Smooth muscle cell of the brain vasculature (primary cell): Measurements from ENCODE around the gene TMEM184A.

Experiments
- DNase-seq: peaks from one replicate; pipeline ENCODE4 v3.0.0-alpha.2; 2012; ENCODE audit warnings: low read depth, low spot score

The TMEM184A gene

GRCh38 chr7:1539181-1539881 lies 16.7 kb downstream of the TMEM184A start:
- DNase-seq = no peak

DNA sequence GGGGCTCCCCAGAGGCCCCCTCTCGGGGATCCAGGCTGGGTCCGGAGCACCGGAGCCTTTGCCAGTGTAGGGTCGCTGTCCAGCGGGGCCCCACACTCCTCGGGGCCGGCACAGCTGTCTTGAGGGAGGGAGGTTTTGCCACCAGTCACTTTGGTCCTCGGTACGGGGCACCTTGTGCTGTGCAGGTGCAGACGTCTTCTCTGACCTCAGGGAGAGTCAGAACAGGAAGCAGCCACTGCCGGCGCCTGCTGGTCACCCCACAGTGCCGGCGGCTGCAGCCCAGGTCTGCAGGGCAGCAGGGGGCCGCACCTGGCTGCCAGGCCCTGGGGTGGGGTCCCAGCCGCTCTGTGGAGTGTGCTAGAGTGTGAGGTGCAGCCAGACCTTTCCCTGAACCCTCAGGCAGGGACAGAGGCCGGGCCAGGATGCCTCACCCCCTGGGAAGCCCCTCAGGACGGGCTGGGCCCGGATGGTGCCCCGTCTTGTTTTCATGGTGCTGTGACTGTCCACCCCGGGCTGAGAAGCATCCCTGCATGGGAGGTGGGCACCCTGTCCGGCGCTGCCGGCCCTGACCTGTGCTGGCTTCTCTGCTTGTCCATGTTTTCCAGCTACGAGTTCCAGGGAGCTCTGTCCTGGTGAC lies 17.3 kb downstream of the TMEM184A start:
- DNase-seq = no peak

DNA sequence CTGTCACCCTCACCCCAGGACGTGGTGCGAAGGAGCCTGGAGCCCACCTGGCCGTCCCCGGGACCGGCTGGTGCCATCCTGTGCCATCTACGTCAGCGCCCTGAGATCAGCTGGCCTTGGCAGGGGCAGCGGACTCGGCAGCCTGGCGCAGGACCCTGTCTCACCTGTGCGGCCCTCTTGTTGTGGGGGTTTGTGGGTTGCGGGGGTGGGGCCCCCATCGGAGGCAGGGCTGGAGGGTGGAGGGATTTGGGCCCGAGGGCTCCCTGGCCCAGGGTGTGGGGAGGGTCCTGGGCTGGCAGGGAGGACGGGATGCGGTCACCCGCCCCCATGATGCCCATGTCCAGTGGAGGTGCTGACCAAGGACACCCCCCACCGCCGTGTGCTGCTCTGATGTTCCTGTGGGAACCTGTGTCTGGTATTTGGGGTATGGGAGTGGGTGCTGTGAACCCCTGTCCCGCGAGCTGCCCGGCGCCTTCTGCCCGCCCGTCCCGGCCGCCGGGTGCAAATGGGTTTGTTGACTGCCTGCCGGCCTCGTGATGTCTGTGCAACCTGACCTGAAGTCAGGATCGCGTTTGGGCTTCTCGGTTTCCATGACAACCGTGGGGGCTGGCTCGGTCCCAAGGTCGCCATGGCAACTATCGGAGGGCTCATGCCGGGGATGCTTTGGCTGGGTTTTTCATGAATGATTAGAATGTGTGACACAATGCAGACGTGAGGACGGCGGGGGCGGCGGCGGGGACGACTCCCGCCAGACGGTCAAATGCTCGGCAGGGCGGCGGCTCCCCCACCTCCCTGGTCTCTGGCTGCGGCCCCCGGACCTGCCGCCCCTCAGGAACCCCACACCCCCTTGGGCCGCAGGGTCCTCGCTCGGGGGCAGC lies 18.2 kb downstream of the TMEM184A start:
- peak; percentile 54 for DNase-seq

DNA sequence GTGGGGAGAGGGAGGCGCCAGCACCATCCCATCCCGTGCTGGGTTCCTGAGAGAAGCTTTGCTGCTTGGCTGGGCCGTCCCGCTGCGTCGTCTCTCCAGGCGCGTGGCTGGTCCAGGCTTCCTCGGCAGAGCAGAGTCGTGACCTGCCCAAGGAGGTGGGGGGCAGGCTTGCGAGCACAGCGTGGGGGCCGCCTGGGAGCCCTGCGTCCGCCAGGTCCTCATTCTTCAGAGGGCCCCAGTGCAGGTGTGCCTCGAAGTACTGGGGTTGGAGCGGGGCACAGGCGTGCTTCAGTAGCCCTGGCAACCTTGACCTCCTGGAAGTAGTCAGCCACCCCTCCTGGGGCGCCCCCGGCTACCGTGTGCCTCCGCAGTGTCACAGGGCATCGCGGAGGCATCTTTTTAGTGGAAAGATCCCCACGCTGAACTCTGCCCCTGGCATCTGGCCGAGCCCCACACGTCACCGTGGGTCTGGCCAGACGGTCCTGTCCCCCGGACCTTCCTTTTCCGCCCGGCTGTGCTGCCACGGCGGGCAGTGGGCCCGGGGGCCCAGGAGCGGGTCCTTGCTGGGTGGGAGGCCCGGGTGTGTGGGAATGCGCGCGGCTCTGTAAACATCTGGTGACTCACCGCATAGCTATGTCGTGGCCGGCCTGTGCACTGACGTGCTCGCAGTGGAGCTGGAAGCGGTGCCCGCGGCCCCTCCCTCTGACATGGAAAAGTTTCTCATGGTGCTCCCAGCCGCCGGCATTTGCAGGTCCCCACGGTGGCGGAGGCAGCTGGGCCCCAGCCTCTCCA lies 19.1 kb downstream of the TMEM184A start:
- DNase-seq = peak; percentile 96

- no peak for DNase-seq
Observed at GRCh38 chr7:1536455-1536742, 19.6 kb downstream of the TMEM184A start.

GRCh38 chr7:1535701-1536454 lies 20.1 kb downstream of the TMEM184A start:
- DNase-seq = no peak

- DNase-seq = no peak
Observed at GRCh38 chr7:1535100-1535458, 20.9 kb downstream of the TMEM184A start.

- no peak for DNase-seq
Observed at GRCh38 chr7:1534330-1535099, 21.5 kb downstream of the TMEM184A start.

GRCh38 chr7:1533547-1534329 lies 22.3 kb downstream of the TMEM184A start:
- no peak for DNase-seq

- no peak for DNase-seq
Observed at GRCh38 chr7:1533255-1533546, 22.8 kb downstream of the TMEM184A start.

GRCh38 chr7:1532456-1533254 lies 23.4 kb downstream of the TMEM184A start:
- DNase-seq = peak; percentile 57

- no peak for DNase-seq
Observed at GRCh38 chr7:1531979-1532455, 24.0 kb downstream of the TMEM184A start.

DNA sequence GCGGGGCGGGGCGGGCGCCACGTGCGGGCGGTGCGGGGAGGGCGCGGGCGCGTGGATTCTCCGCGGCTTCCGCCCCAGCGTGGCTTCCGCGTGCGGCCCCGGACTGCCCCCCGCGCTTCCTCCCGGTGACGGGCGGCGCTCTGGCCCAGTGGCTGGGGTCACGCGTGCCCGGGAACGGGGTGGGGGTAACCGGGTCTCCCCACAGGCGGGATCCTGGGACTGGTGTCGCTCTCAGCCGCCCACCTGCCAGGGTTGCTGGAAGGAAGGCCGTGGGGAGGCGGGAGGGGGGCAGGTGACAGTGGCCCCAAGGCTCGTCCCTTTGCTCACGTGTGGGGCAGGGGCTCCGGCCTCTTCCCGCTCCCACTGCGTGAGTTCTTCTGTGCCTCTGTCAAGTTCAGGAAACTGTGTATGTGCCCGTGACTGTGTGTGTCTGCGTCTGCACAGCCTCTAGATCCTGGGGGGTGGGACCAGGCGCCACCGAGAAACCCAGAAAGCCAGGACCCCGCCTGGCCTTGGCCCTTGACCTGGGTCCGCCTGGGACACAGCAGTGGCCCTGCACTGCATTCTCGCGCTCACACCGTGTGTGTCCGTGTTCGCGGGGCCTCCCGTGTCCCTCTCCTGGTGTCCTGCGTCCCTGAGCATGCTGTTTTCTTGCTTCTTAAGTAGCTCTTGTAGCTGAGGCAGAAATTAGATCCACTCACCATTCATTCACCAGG lies 24.6 kb downstream of the TMEM184A start:
- no peak for DNase-seq

DNA sequence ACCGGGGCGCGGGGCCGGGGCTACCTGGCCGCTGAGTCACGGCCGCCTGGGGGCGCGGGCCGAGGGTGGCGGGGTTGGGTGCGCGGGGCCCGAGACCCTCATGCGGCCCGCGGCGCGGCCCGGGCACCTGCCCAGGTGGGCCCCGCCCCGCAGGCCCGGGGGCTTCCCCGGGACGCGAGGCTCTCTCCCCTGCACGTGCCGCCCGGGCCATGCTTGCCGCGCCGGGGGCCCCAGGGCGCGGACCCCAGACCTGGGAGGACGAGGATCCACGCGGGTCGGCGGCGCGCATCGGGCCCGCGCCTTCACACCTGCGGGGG lies 25.1 kb downstream of the TMEM184A start:
- no peak for DNase-seq

DNA sequence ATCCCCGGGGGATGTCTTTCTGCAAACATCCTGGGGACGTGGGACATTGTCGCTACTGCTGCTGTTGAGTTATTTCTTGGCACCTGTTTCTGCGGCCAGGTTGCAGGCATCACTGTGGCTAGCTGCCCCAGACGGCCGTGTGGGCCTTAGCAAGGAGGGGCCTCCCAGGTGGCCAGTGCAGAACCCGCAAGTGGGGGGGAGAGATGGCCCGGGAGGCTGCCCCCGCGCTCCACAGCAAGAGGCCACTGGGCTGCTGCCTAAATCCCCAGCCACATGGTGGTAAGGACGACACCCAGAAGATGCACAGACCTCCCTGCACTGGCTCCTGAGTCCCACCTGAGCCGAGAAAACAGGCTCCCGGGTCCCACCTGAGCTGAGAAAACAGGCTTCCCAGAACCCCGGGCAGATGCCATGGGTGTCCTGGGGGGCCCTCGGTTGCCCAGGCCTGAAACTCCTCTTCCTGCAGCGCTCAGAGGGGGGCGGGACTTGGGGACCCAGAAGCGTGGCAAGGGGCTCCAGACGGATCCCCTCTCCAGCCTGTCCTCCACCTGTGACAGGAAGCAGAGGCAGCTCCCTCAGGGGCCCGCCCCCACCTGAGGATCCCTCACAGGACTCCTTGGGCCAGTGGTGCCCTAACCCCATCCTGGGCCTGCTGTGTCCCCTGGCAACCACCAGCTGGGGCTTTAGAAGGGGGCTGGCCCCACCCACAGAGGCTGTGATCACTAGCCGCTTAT lies 26.5 kb downstream of the TMEM184A start:
- DNase-seq = no peak

DNA sequence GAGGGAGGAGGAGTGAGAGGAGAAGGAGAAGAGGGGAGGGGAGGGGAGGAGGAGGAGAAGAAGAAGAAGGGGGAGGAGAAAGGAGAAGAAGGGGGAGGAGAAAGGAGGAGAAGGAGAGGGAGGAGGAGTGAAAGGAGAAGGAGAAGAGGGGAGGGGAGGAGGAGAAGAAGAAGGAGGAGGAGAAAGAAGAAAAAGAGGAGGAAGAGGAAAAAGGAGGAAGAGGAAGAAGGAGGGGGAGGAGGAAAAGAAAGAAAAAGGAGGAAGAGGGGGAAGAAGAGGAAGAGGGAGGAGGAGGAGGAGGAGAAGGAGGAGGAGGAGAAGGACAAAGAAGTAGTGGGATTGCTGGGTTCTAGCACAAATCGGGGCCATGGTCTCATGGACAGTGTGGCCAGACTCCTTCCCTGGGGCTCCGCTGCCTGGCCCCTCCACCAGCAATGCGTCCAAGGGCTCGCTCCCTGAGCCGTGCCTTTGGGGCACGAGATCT lies 29.7 kb downstream of the TMEM184A start:
- DNase-seq = no peak

DNA sequence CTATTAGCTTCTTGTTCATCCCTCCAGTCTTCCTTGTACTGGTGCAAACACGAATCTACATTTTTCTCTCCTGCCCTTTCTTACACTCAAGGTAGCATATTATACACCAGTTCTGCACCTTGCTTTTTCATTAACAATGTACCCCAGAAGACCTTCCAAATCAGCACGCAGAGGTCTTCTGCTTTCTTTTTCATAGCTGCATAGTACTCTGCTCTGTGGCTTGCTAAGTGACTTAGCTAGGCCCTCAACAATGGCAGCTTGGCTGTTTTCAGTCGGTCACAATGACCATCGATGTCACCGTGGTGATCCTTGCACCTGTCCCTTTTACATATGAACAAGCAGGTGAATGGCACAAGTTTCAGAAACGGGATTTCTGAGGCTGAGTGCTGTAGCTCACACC lies 30.6 kb downstream of the TMEM184A start:
- no peak for DNase-seq

DNA sequence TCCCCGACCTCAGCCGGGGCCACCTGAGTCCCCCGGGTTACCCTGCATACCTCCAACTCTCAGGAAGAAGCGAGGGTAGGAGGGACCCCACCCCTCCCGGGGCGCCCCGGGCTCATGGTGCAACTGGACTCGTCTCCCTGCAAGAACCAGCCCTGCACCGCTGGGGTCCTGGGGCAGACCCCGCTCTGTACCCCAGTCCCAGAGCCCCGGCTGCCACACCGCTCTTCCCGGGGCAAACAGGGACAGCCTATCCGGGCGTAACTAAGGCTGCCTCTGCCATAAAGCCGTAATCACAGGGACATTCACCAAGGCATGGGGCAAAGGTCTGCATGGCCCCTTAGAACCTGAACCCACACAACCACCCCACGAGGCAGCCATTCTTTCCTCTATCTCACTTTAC lies 32.2 kb downstream of the TMEM184A start:
- no peak for DNase-seq
